MV-4-11 (cell line): Measurements from ENCODE around the gene PLCZ1.
"Not testable (repeated sequence)": the region's sequence is repeated elsewhere in the genome, so short reads cannot be mapped to it uniquely, and the experiment has no call there.

Experiments
- DNase-seq: peaks from one replicate; lab custom pipeline; 2025; lab: John Stamatoyannopoulos, UW

PLCZ1 gene

GRCh38 chr12:18700271-18700670 lies 37.5 kb downstream of the PLCZ1 start:
- no peak for DNase-seq

- DNase-seq = no peak
Observed at GRCh38 chr12:18696971-18697602, 40.7 kb downstream of the PLCZ1 start.

GRCh38 chr12:18693986-18694385 lies 43.8 kb downstream of the PLCZ1 start:
- not testable (repeated sequence) for DNase-seq

GRCh38 chr12:18690653-18691052 lies 47.2 kb downstream of the PLCZ1 start:
- no peak for DNase-seq

- DNase-seq = no peak
Observed at GRCh38 chr12:18689771-18690170, 48.0 kb downstream of the PLCZ1 start.

GRCh38 chr12:18684430-18684829 lies 53.4 kb downstream of the PLCZ1 start:
- no peak for DNase-seq

- DNase-seq = no peak
Observed at GRCh38 chr12:18683327-18684013, 54.3 kb downstream of the PLCZ1 start.

- no peak for DNase-seq
Observed at GRCh38 chr12:18681818-18682217, 56.0 kb downstream of the PLCZ1 start.

GRCh38 chr12:18676996-18677588 lies 60.7 kb downstream of the PLCZ1 start:
- no peak for DNase-seq

GRCh38 chr12:18676141-18676540 lies 61.7 kb downstream of the PLCZ1 start:
- DNase-seq = no peak

- no peak for DNase-seq
Observed at GRCh38 chr12:18658829-18659228, 79.0 kb downstream of the PLCZ1 start.

GRCh38 chr12:18658179-18658578 lies 79.6 kb downstream of the PLCZ1 start:
- no peak for DNase-seq

GRCh38 chr12:18655351-18655750 lies 82.5 kb downstream of the PLCZ1 start:
- no peak for DNase-seq

- no peak for DNase-seq
Observed at GRCh38 chr12:18653465-18653864, 84.3 kb downstream of the PLCZ1 start.

- DNase-seq = no peak
Observed at GRCh38 chr12:18652596-18652995, 85.2 kb downstream of the PLCZ1 start.

GRCh38 chr12:18651525-18651924 lies 86.3 kb downstream of the PLCZ1 start:
- no peak for DNase-seq

- DNase-seq = no peak
Observed at GRCh38 chr12:18646286-18646890, 91.4 kb downstream of the PLCZ1 start.

GRCh38 chr12:18644564-18644963 lies 93.2 kb downstream of the PLCZ1 start:
- DNase-seq = no peak

GRCh38 chr12:18643681-18644080 lies 94.1 kb downstream of the PLCZ1 start:
- no peak for DNase-seq

GRCh38 chr12:18640321-18640955 lies 97.4 kb downstream of the PLCZ1 start:
- DNase-seq = no peak

GRCh38 chr12:18634382-18634781 lies 103.4 kb downstream of the PLCZ1 start:
- no peak for DNase-seq
